ENCODE measurements around the gene SEC61B. TPM values are rescaled to one million over a fixed set of nuclear protein-coding genes. Genes with fewer than 3 reads are reported as not detected.

SEC61B gene
- polyA plus RNA-seq, 3 donors from 2014 or later: 408 to 447 (median 440) TPM

- no peak overlapping the region for H3K4me3 Mint-ChIP-seq
- no peaks in the 10 kb centered on the region for H3K36me3 Mint-ChIP-seq
- no peaks in the 10 kb centered on the region for H3K9me3 Mint-ChIP-seq
- peaks cover 0 to 1% (median 0%) of the 10 kb centered on the region in 3 donors for H3K27me3 Mint-ChIP-seq (ENCODE audit: low read depth in 3 of 3)
- H3K27ac Mint-ChIP-seq: no peak overlapping the region
- H3K4me1 Mint-ChIP-seq: no peaks in the 10 kb centered on the region
- DNase-seq: no peak
These were observed 20.5 kb upstream of the SEC61B start for GRCh38 chr9:99201603-99202002.

DNA sequence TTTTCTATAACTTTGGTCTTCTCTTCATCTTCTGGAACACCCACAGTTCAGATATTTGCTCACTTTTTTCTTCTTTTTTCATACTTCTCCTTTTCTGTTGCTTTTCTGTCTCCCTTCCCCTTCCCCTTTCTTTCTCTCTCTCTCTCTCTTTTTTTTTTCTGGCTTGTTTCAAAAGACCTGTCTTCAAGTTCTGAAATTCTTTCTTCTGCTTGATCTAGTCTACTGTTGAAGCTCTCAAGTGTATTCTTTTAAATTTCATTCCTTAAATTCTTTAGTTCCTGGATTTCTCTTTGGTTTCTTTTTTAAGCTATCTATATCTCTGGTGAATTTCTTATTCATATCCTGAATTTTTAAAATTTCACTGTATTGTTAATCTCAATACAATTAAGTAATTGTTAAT is 11.5 kb upstream of the SEC61B start:
- H3K36me3 Mint-ChIP-seq: peaks cover 6 to 22% (median 8%) of the 10 kb centered on the region in 3 donors
- H3K27me3 Mint-ChIP-seq (ENCODE audit: low read depth in 3 of 3): peaks cover 0 to 11% (median 11%) of the 10 kb centered on the region in 3 donors
- H3K4me1 Mint-ChIP-seq: peaks cover 0 to 7% of the 10 kb centered on the region in 2 donors
- no peak for DNase-seq
- no peak overlapping the region for H3K4me3 Mint-ChIP-seq
- H3K9me3 Mint-ChIP-seq: peaks cover 0 to 23% (median 4%) of the 10 kb centered on the region in 6 donors
- H3K27ac Mint-ChIP-seq: no peak overlapping the region

DNA sequence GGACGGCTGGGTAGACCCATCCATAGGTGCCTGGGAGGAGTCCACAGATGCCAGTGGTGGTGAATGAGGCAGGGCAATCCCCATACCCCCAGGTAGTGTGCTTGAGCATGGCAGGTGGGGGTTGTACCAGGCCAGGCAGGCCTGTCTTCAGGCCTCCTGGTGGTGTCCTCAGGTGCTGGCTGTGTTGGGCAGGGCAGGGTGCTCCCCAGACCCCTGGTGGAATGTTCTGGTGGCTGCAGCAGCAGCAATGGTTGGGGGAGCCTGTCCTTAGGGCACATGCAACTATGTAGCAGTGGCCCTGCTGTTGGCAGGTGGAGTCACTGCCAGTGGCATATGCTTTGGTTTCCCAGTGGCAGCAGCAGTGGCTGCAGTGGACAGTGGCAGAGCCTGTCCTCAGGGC is 10.3 kb upstream of the SEC61B start:
- H3K9me3 Mint-ChIP-seq: peaks cover 0 to 23% (median 4%) of the 10 kb centered on the region in 6 donors
- no peak overlapping the region for H3K4me3 Mint-ChIP-seq
- no peak for DNase-seq
- peaks cover 6 to 22% (median 8%) of the 10 kb centered on the region in 3 donors for H3K36me3 Mint-ChIP-seq
- H3K27me3 Mint-ChIP-seq (ENCODE audit: low read depth in 3 of 3): peaks cover 0 to 11% (median 11%) of the 10 kb centered on the region in 3 donors
- peak overlapping the region in 1 of 6 donors; percentile 19 for H3K27ac Mint-ChIP-seq
- peaks cover under 1 to 10% of the 10 kb centered on the region in 2 donors for H3K4me1 Mint-ChIP-seq

DNA sequence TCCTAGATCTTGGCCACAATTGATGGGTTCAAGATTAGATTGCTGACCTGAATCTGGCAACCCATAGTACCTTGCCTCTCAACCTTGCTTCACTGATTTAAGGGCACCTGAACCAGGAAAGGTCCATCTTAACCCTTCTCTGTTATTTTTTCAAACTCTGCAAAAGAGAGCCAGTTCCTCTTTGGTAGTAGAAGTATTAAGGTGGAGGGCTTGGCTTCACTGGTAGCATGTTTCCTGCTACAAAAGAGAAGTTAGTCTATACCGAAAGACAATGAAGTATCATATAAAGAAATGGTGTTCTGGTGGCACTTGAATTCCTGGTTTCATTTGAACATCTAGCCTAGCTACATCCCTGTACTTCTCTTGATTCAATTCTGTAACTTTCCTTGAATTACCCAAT is 8.9 kb upstream of the SEC61B start:
- Mint-ChIP-seq H3K27ac (no peak overlapping the region), H3K4me1 (peaks cover 8 to 25% of the 10 kb centered on the region in 2 donors), H3K4me3 (no peak overlapping the region), H3K27me3 (ENCODE audit: low read depth in 3 of 3) (peaks cover 0 to 7% (median 5%) of the 10 kb centered on the region in 3 donors), H3K9me3 (peaks cover 0 to 11% (median 3%) of the 10 kb centered on the region in 6 donors), H3K36me3 (peaks cover 6 to 14% (median 9%) of the 10 kb centered on the region in 3 donors)
- no peak for DNase-seq

GRCh38 chr9:99216073-99216472 is 6.0 kb upstream of the SEC61B start:
- Mint-ChIP-seq H3K36me3 (peaks cover 4 to 10% (median 10%) of the 10 kb centered on the region in 3 donors), H3K4me1 (peaks cover 32 to 54% of the 10 kb centered on the region in 2 donors), H3K9me3 (peaks cover 0 to under 1% (median 0%) of the 10 kb centered on the region in 6 donors), H3K4me3 (no peak overlapping the region), H3K27ac (no peak overlapping the region), H3K27me3 (ENCODE audit: low read depth in 3 of 3) (peaks cover 0 to 6% (median 4%) of the 10 kb centered on the region in 3 donors)
- DNase-seq: no peak

GRCh38 chr9:99220011-99220410 is 2.1 kb upstream of the SEC61B start:
- Mint-ChIP-seq H3K4me3 (peak overlapping the region; percentile 59 to 82 (median 61)), H3K36me3 (peaks cover 4 to 16% (median 11%) of the 10 kb centered on the region in 3 donors), H3K27ac (peak overlapping the region; percentile 3 to 81 (median 56)), H3K4me1 (peaks cover 66 to 86% of the 10 kb centered on the region in 2 donors), H3K9me3 (peaks cover 0 to 2% (median 0%) of the 10 kb centered on the region in 6 donors), H3K27me3 (ENCODE audit: low read depth in 3 of 3) (peaks cover 9 to 15% (median 9%) of the 10 kb centered on the region in 3 donors)
- no peak for DNase-seq

GRCh38 chr9:99221266-99221620 is 839 bp upstream of the SEC61B start:
- H3K4me3 Mint-ChIP-seq: peak overlapping the region; percentile 92 to 100 (median 99)
- peak overlapping the region; percentile 94 to 100 (median 98) for H3K27ac Mint-ChIP-seq
- H3K9me3 Mint-ChIP-seq: peaks cover 0 to 2% (median 0%) of the 10 kb centered on the region in 6 donors
- peaks cover 9 to 16% (median 9%) of the 10 kb centered on the region in 3 donors for H3K27me3 Mint-ChIP-seq (ENCODE audit: low read depth in 3 of 3)
- DNase-seq: no peak
- peaks cover 71 to 92% of the 10 kb centered on the region in 2 donors for H3K4me1 Mint-ChIP-seq
- peaks cover 0 to 12% (median 11%) of the 10 kb centered on the region in 3 donors for H3K36me3 Mint-ChIP-seq

- H3K27me3 Mint-ChIP-seq (ENCODE audit: low read depth in 3 of 3): peaks cover 9 to 16% (median 9%) of the 10 kb centered on the region in 3 donors
These were observed 561 bp downstream of the SEC61B start for GRCh38 chr9:99222416-99223270.

GRCh38 chr9:99224445-99224844 is 2.4 kb downstream of the SEC61B start:
- Mint-ChIP-seq H3K36me3 (peaks cover 6 to 21% (median 10%) of the 10 kb centered on the region in 3 donors), H3K4me1 (peaks cover 57 to 78% of the 10 kb centered on the region in 2 donors), H3K4me3 (peak overlapping the region in 4 of 5 donors; percentile 30 to 99 (median 68)), H3K9me3 (peaks cover 0 to 2% (median 0%) of the 10 kb centered on the region in 6 donors), H3K27ac (peak overlapping the region; percentile 78 to 100 (median 100)), H3K27me3 (ENCODE audit: low read depth in 3 of 3) (peaks cover 9 to 18% (median 9%) of the 10 kb centered on the region in 3 donors)
- no peak for DNase-seq

More at GRCh38 chr9:99222416-99223270, 561 bp downstream of the SEC61B start:
- peaks cover 0 to 12% (median 11%) of the 10 kb centered on the region in 3 donors for H3K36me3 Mint-ChIP-seq
- H3K4me1 Mint-ChIP-seq: peaks cover 64 to 88% of the 10 kb centered on the region in 2 donors
- H3K9me3 Mint-ChIP-seq: peaks cover 0 to 2% (median 0%) of the 10 kb centered on the region in 6 donors
- no peak for DNase-seq
- H3K4me3 Mint-ChIP-seq: peak overlapping the region; percentile 99 to 100 (median 99)
- peak overlapping the region; percentile 100 for H3K27ac Mint-ChIP-seq

- H3K4me3 Mint-ChIP-seq: no peak overlapping the region
- peaks cover 7 to 12% (median 10%) of the 10 kb centered on the region in 3 donors for H3K27me3 Mint-ChIP-seq (ENCODE audit: low read depth in 3 of 3)
- H3K4me1 Mint-ChIP-seq: peaks cover 43 to 69% of the 10 kb centered on the region in 2 donors
- DNase-seq: no peak
- H3K9me3 Mint-ChIP-seq: peaks cover 0 to 2% (median 0%) of the 10 kb centered on the region in 6 donors
- peaks cover 6 to 31% (median 19%) of the 10 kb centered on the region in 3 donors for H3K36me3 Mint-ChIP-seq
- peak overlapping the region in 1 of 6 donors; percentile 13 for H3K27ac Mint-ChIP-seq
These were observed 4.0 kb downstream of the SEC61B start for GRCh38 chr9:99226054-99226453.

- H3K36me3 Mint-ChIP-seq: peaks cover 6 to 39% (median 33%) of the 10 kb centered on the region in 3 donors
- H3K9me3 Mint-ChIP-seq: no peaks in the 10 kb centered on the region
- no peak for DNase-seq
- H3K4me3 Mint-ChIP-seq: no peak overlapping the region
- peaks cover 9 to 41% of the 10 kb centered on the region in 2 donors for H3K4me1 Mint-ChIP-seq
- H3K27ac Mint-ChIP-seq: no peak overlapping the region
- peaks cover 0 to 4% (median 1%) of the 10 kb centered on the region in 3 donors for H3K27me3 Mint-ChIP-seq (ENCODE audit: low read depth in 3 of 3)
These were observed 8.1 kb downstream of the SEC61B start for GRCh38 chr9:99230206-99230605.

DNA sequence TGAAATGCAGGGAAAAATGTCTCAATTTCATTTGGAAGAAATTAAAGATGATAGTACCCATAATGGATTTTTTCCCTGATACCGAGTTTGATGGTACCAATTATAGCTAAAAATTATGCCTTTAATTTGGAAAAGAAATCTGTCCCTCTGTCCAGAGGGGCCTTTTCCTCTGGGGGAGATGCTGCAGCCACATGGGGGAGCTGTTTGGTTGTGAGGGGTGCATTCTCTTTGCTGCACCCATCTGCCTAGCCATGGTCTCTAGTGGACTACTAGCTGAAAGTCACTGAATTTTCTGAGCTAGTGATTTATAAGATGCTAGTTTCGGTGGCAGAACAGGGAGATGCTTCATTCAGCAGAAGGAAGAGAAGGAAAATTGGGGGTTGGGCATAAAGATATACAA is 9.6 kb downstream of the SEC61B start:
- Mint-ChIP-seq H3K27me3 (ENCODE audit: low read depth in 3 of 3) (peaks cover 0 to 4% (median 1%) of the 10 kb centered on the region in 3 donors), H3K36me3 (peaks cover 6 to 40% (median 33%) of the 10 kb centered on the region in 3 donors), H3K4me3 (no peak overlapping the region), H3K9me3 (no peaks in the 10 kb centered on the region), H3K4me1 (peaks cover 15 to 36% of the 10 kb centered on the region in 2 donors), H3K27ac (peak overlapping the region in 1 of 6 donors; percentile 43)
- DNase-seq: peak in 2 of 3 donors; percentile 10 to 22

GRCh38 chr9:99234618-99235017 is 12.5 kb downstream of the SEC61B start:
- Mint-ChIP-seq H3K27ac (peak overlapping the region in 1 of 6 donors; percentile 4), H3K27me3 (ENCODE audit: low read depth in 3 of 3) (peaks cover 0 to 2% (median 1%) of the 10 kb centered on the region in 3 donors), H3K36me3 (peaks cover 7 to 37% (median 34%) of the 10 kb centered on the region in 3 donors), H3K4me3 (no peak overlapping the region), H3K9me3 (no peaks in the 10 kb centered on the region), H3K4me1 (peaks cover 10 to 25% of the 10 kb centered on the region in 2 donors)
- DNase-seq: no peak

- H3K4me3 Mint-ChIP-seq: no peak overlapping the region
- H3K9me3 Mint-ChIP-seq: no peaks in the 10 kb centered on the region
- H3K27ac Mint-ChIP-seq: peak overlapping the region in 1 of 6 donors; percentile 4
- DNase-seq: no peak
- peaks cover 11 to 41% (median 38%) of the 10 kb centered on the region in 3 donors for H3K36me3 Mint-ChIP-seq
- H3K4me1 Mint-ChIP-seq: peaks cover 10 to 25% of the 10 kb centered on the region in 2 donors
- H3K27me3 Mint-ChIP-seq (ENCODE audit: low read depth in 3 of 3): peaks cover 1 to 3% (median 2%) of the 10 kb centered on the region in 3 donors
These were observed 13.0 kb downstream of the SEC61B start for GRCh38 chr9:99235069-99235468.
